K562 (cell line): Measurements from ENCODE around the gene RNF152. TPM values are rescaled to one million over a fixed set of nuclear protein-coding genes. Genes with fewer than 3 reads are reported as not detected.

Experiments used
- ATAC-seq: fragments of 200-7000 bp; cut with Tn5 transposase; 3 replicates; pipeline ENCODE4 v1.9.1; 2020; ENCODE audit warnings: moderate library complexity
- BruUV-seq: library from RNA; stranded (reverse); fragments of 400-500 nt; replicated peaks from 2 replicates; lab custom pipeline; 2021; lab: Mats Ljungman, UMichigan
- CTCF ChIA-PET: fragments of 300-600 bp; formaldehyde crosslinking; extraction: SDS; loops from one replicate; lab custom pipeline; 2021; ENCODE audit warnings: low intra/inter-chr PET ratio; lab: Yijun Ruan, JAX
- POLR2A ChIA-PET: fragments of 300-600, 350-650 bp; sonication (Branson Sonifier 250); formaldehyde crosslinking; extraction: SDS; loops from one replicate; lab custom pipeline; 2021; ENCODE audit warnings: antibody characterized with exemption, inconsistent platforms; lab: Yijun Ruan, JAX
- DNase-seq, 4 experiments: peaks; one replicate each; pipeline versions ENCODE4 v3.0.0 to v3.0.0-alpha.2; 2011 to 2018; ENCODE audit warnings: low spot score in 3 of 4, mixed read lengths in 3 of 4; ENCODE audit errors: extremely low read depth in 1 of 4
- FAIRE-seq: peaks from 2 replicates; lab custom pipeline; 2011; peaks lifted over from hg19 to GRCh38; lab: Jason Lieb, UNC
- H2AFZ ChIP-seq: 2 replicates; pipeline ENCODE4 v1.6.0; 2011; ENCODE audit warnings: low read depth, low read length, control low read depth, inconsistent platforms
- H3K27ac ChIP-seq: fragments of 200-600 bp; 3 replicates; pipeline ENCODE4 v1.8.0; 2011; ENCODE audit warnings: low read depth, mild to moderate bottlenecking, control low read depth, inconsistent platforms, low read length, moderate library complexity, mixed read lengths; ENCODE audit errors: extremely low read depth
- H3K27me3 ChIP-seq, 2 experiments: fragments of 300-600 bp in 1 of 2; 2 replicates in 1 of 2; 3 replicates in 1 of 2; pipeline versions ENCODE4 v1.6.0 to v1.8.0; 2011; ENCODE audit warnings: inconsistent platforms in 2 of 2, low read length in 2 of 2, mild to moderate bottlenecking in 1 of 2, mixed read lengths in 1 of 2, moderate library complexity in 1 of 2; ENCODE audit not compliant: control insufficient read depth in 2 of 2, insufficient read depth in 2 of 2
- H3K36me3 ChIP-seq: fragments of 300-600 bp; 3 replicates; pipeline ENCODE4 v1.8.0; 2011; ENCODE audit warnings: mild to moderate bottlenecking, low read length, inconsistent platforms; ENCODE audit not compliant: control insufficient read depth, insufficient read depth
- H3K4me1 ChIP-seq, 2 experiments: fragments of 200-600 bp in 1 of 2; replicated peaks in 1 of 2; 2 replicates in 1 of 2; 3 replicates in 1 of 2; pipeline versions ENCODE4 v1.5.1 to v1.8.0; 2011; ENCODE audit warnings: inconsistent platforms in 2 of 2, low read length in 2 of 2, mild to moderate bottlenecking in 1 of 2, mixed read lengths in 1 of 2, moderate library complexity in 1 of 2; ENCODE audit not compliant: control insufficient read depth in 2 of 2, insufficient read depth in 2 of 2
- H3K4me2 ChIP-seq: 2 replicates; pipeline ENCODE4 v1.6.1; 2011; ENCODE audit warnings: low read length, control low read depth, inconsistent platforms, mixed read lengths; ENCODE audit not compliant: insufficient read depth
- H3K4me3 ChIP-seq: fragments of 200-600 bp; sonication (generic), shearing (Covaris generic); 2 replicates; pipeline ENCODE4 v1.5.1; 2016; ENCODE audit warnings: control low read depth, inconsistent platforms
- H3K79me2 ChIP-seq: fragments of 200-600 bp; 3 replicates; pipeline ENCODE4 v1.8.0; 2011; ENCODE audit warnings: low read length, inconsistent platforms; ENCODE audit not compliant: control insufficient read depth, insufficient read depth
- H3K9ac ChIP-seq, 2 experiments: 2 replicates each; pipeline versions ENCODE4 v1.6.0 to v1.6.1; 2011; ENCODE audit warnings: low read depth in 2 of 2, low read length in 2 of 2, control low read depth in 1 of 2, inconsistent platforms in 1 of 2, mild to moderate bottlenecking in 1 of 2, mixed read lengths in 1 of 2; ENCODE audit not compliant: insufficient read depth in 1 of 2
- H3K9me1 ChIP-seq: one replicate; pipeline ENCODE4 v1.6.0; 2011; ENCODE audit warnings: inconsistent platforms, mild to moderate bottlenecking, low read length, moderate library complexity; ENCODE audit not compliant: control insufficient read depth, insufficient read depth
- H3K9me3 ChIP-seq: replicated peaks from 2 replicates; pipeline ENCODE4 v1.5.1; 2011; ENCODE audit warnings: low read depth, low read length, inconsistent platforms; ENCODE audit not compliant: control insufficient read depth, insufficient read depth
- H4K20me1 ChIP-seq: replicated peaks from 2 replicates; pipeline ENCODE4 v1.6.1; 2011; ENCODE audit warnings: low read length, inconsistent platforms, mixed read lengths; ENCODE audit not compliant: control insufficient read depth, insufficient read depth
- BMI1 ChIP-seq: fragments of 150-350 bp; IDR thresholded peaks from 2 replicates; pipeline ENCODE4 v1.6.1; 2014; ENCODE audit warnings: low read length
- CCAR2 ChIP-seq: fragments of 200-400 bp; formaldehyde crosslinking; IDR thresholded peaks from 2 replicates; pipeline ENCODE4 v1.6.1; 2017; ENCODE audit warnings: mild to moderate bottlenecking, low read depth, low read length
- CREB3 ChIP-seq: fragments of 450-650 bp; conservative IDR thresholded peaks from 2 replicates; pipeline ENCODE4 v1.6.1; 2016; ENCODE audit warnings: missing genetic modification characterization, low read depth, mild to moderate bottlenecking, missing compliant biosample characterization, moderate library complexity
- EZH2 ChIP-seq: IDR thresholded peaks from 2 replicates; pipeline ENCODE4 v1.6.1; 2012; ENCODE audit warnings: low read depth, mild to moderate bottlenecking, inconsistent platforms, low read length, borderline replicate concordance
- MTA1 ChIP-seq: fragments of 450-650 bp; IDR thresholded peaks from 2 replicates; pipeline ENCODE4 v1.6.1; 2017; ENCODE audit warnings: borderline replicate concordance
- NFIC ChIP-seq: fragments of 450-650 bp; IDR thresholded peaks from 2 replicates; pipeline ENCODE4 v1.6.1; 2017; ENCODE audit warnings: mild to moderate bottlenecking, inconsistent platforms
- POLR2A ChIP-seq: fragments of 450-650 bp; conservative IDR thresholded peaks from 2 replicates; pipeline ENCODE4 v1.6.1; 2016
- RBFOX2 ChIP-seq: fragments of 200-400 bp; formaldehyde crosslinking; IDR thresholded peaks from 2 replicates; pipeline ENCODE4 v1.6.1; 2017; ENCODE audit warnings: low read depth, mild to moderate bottlenecking, low read length, moderate library complexity
- RBM25 ChIP-seq: fragments of 200-400 bp; formaldehyde crosslinking; IDR thresholded peaks from 2 replicates; pipeline ENCODE4 v1.6.1; 2018; ENCODE audit warnings: low read length, low read depth, moderate library complexity; ENCODE audit not compliant: severe bottlenecking
- RBM39 ChIP-seq: fragments of 200-400 bp; formaldehyde crosslinking; optimal IDR thresholded peaks from 2 replicates; pipeline ENCODE3; 2018; ENCODE audit warnings: low read depth, low read length
- SREBF2 ChIP-seq: sonication (generic); formaldehyde crosslinking; IDR thresholded peaks from 2 replicates; pipeline ENCODE4 v1.4.0; 2020; ENCODE audit warnings: mild to moderate bottlenecking, missing genetic modification reagents
- ZBTB8A ChIP-seq: fragments of 450-650 bp; IDR thresholded peaks from 2 replicates; pipeline ENCODE4 v1.6.1; 2018; ENCODE audit warnings: mild to moderate bottlenecking, moderate library complexity; ENCODE audit not compliant: partially characterized antibody
- ZC3H8 ChIP-seq: fragments of 450-650 bp; IDR thresholded peaks from 2 replicates; pipeline ENCODE4 v1.6.1; 2017
- ZNF395 ChIP-seq: fragments of 200-800 bp; sonication (Bioruptor generic); IDR thresholded peaks from 2 replicates; pipeline ENCODE4 v1.6.1; 2017; ENCODE audit warnings: missing genetic modification characterization, missing compliant biosample characterization
- ZNF589 ChIP-seq: fragments of 200-800 bp; sonication (Bioruptor generic); IDR thresholded peaks from 2 replicates; pipeline ENCODE4 v1.6.1; 2016; ENCODE audit warnings: low read depth, missing genetic modification characterization, missing compliant biosample characterization
- WGBS: fragments of 100-300 bp; shearing (Covaris generic); methylation state at CpG from one replicate; pipeline ENCODE4 v1.1.6; 2016; ENCODE audit warnings: low coverage, mixed read lengths; ENCODE audit not compliant: insufficient coverage; ENCODE audit errors: missing lambda C conversion rate; 5-methylcytosine and 5-hydroxymethylcytosine counted together
- in situ Hi-C: fragments of 300-500 bp; cut with MboI; formaldehyde crosslinking; loops from 4 replicates; pipeline ENCODE4 v1.15.0; 2018; ENCODE audit warnings: inconsistent platforms, mixed read lengths
- intact Hi-C: fragments of 100-400 bp; cut with micrococcal nuclease; formaldehyde crosslinking; loops from 2 replicates; pipeline ENCODE4 v1.14.2; 2022
- polyA plus RNA-seq, 8 experiments: library from polyadenylated mRNA; depleted of rRNA in 4 of 8; stranded (reverse) in 5 of 8; unstranded in 3 of 8; fragments of >200 nt; fragmentation: Nextera tagmentation in 2 of 8; fragmentation: Illumina TruSeq in 1 of 8; extraction: Ambion mirVana in 2 of 8; extraction: Trizol in 1 of 8; gene quantifications; 2 replicates each; pipeline versions ENCODE4 v1.2.1 to v1.2.3, GENCODE V29; 2011 to 2014; ENCODE audit warnings: inconsistent platforms in 1 of 8, missing spikeins in 1 of 8
- total RNA-seq, 7 experiments: library from RNA; depleted of rRNA in 6 of 7; stranded (reverse); fragments of >200 nt in 6 of 7; fragmentation: Illumina TruSeq in 2 of 7; extraction: Trizol in 2 of 7; gene quantifications; 2 replicates each; pipeline versions ENCODE4 v1.2.1 to v1.2.3, GENCODE V29; 2011 to 2021; ENCODE audit warnings: low replicate concordance in 1 of 7

RNF152 gene
- total and polyA plus RNA-seq, 9 of the 15 experiments (the other 6 are each of a cell fraction or from before 2014, with no cell fraction given), result 0.04 to 0.05 TPM; not detected in 7

DNA sequence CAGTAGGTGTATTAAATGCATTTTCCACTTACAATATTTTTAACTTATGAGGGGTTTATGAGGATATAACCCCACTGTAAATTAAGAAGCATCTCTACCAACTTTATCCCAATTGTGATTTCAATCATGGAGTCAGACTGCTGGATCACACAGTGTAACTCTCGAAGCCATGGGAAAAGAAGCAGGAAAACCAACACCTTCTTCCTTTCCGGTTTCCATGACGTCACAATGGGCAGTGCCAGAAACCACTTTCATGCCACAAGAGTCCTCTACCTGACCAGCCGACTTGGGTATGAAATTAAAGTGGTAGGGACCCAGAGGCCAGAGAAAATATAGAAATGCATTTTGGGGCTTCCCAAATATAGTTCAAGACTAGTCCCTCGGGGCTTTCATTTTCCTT is 4.2 kb downstream of the RNF152 start (continued):
- TF ChIP-seq ZC3H8, result no peak
- TF ChIP-seq CCAR2, result no peak
- no peak for TF ChIP-seq ZNF589 (CRISPR knock-in tag)
- no peak for TF ChIP-seq RBM39

DNA sequence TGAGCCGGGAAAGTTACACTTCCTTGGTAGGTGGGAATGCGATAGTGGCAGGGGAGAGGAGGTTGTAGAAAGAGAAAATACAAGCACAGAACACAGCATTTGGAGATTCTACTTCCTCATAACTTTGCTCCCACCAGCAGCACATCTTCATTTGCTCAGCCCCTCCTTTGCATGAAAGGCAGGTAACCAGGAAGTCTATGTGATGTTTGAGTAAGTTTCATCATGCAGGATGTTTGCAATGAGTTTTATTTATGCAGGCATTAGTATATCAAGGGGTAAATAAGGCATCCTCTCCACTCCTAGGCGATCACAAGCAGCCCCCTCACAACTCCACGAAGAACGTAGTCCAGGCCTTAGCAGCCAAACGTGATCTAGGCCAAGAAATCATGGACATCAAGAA is 5.0 kb downstream of the RNF152 start:
- POLR2A ChIA-PET, result no interaction called here
- no peaks in the 10 kb centered on the region for H3K79me2 ChIP-seq

GRCh38 chr18:61883547-61883946 is 9.3 kb downstream of the RNF152 start:
- Histone ChIP-seq H3K79me2 (no peaks in the 10 kb centered on the region), H3K9me1 (no peaks in the 10 kb centered on the region), H3K27ac (no peak overlapping the region), H2AFZ (no peak overlapping the region), H3K9ac (no peak overlapping the region), H3K36me3 (no peaks in the 10 kb centered on the region), H3K4me3 (no peak overlapping the region), H3K4me1 (no peaks in the 10 kb centered on the region), H3K9me3 (no peaks in the 10 kb centered on the region), H3K27me3 (no peaks in the 10 kb centered on the region), H4K20me1 (no peaks in the 10 kb centered on the region), H3K4me2 (no peak overlapping the region)
- no TSS peak for BruUV-seq
- DNase-seq (no peak), FAIRE-seq (no peak), ATAC-seq (no peak)
- 0% methylated on average over 2 of the region's 2 CpGs for WGBS
- intact Hi-C loops (no loop called here), in situ Hi-C loops (no loop called here)
- ChIA-PET POLR2A (interaction anchor here (0.6 kb wide), 1 partner anchor 42 kb away, joined by 3 read pairs; no protein-coding TSS in a partner anchor), CTCF (no interaction called here)
- TF ChIP-seq ZNF395 (CRISPR knock-in tag) (no peak), ZBTB8A (no peak), CREB3 (no peak), BMI1 (no peak), NFIC (no peak), MTA1 (no peak), SREBF2 (CRISPR knock-in tag) (no peak), RBM25 (no peak), RBFOX2 (no peak)

More for the DNA sequence above, 5.0 kb downstream of the RNF152 start:
- H3K4me1 ChIP-seq, result no peaks in the 10 kb centered on the region
- DNase-seq (no peak), FAIRE-seq (no peak), ATAC-seq (no peak)
- 2% methylated on average over 6 of the region's 6 CpGs for WGBS
- H3K9ac ChIP-seq, result no peak overlapping the region
- no peaks in the 10 kb centered on the region for H3K36me3 ChIP-seq
- in situ Hi-C loops (no loop called here), intact Hi-C loops (no loop called here)
- CTCF ChIA-PET, result no interaction called here
- no peak overlapping the region for H3K4me3 ChIP-seq
- H3K27ac ChIP-seq, result no peak overlapping the region
- BruUV-seq, result no TSS peak
- no peak overlapping the region for H3K4me2 ChIP-seq
- H3K9me3 ChIP-seq, result no peaks in the 10 kb centered on the region
- no peaks in the 10 kb centered on the region for H3K9me1 ChIP-seq
- H3K27me3 ChIP-seq, result peaks cover 0 to 4% of the 10 kb centered on the region in 2 experiments; a peak in 1 of 5 replicates
- no peak for TF ChIP-seq POLR2A
- TF ChIP-seq EZH2, result no peak
- no peaks in the 10 kb centered on the region for H4K20me1 ChIP-seq
- H2AFZ ChIP-seq, result no peak overlapping the region
